Measurements from ENCODE around the gene ADSS2.

ADSS2 gene

GRCh38 chr1:244445320-244446181 is 6.2 kb downstream of the ADSS2 start:
- Histone ChIP-seq H3K36me3 (ENCODE audit: low read depth) (peaks cover 38% of the 10 kb centered on the region), H3K27ac (ENCODE audit: poor library complexity, severe bottlenecking) (no peak overlapping the region), H3K27me3 (ENCODE audit: insufficient read depth, poor library complexity, severe bottlenecking) (no peaks in the 10 kb centered on the region), H3K9me3 (ENCODE audit: severe bottlenecking) (no peaks in the 10 kb centered on the region), H3K4me3 (ENCODE audit: severe bottlenecking) (no peak overlapping the region), H3K4me1 (ENCODE audit: insufficient read depth, poor library complexity, severe bottlenecking) (peaks cover 37% of the 10 kb centered on the region)
- no peak for TF ChIP-seq CTCF (IDR thresholded peaks at IDR 0.05; ENCODE audit: poor library complexity, severe bottlenecking)
- DNase-seq (ENCODE audit: low spot score) (no peak), ATAC-seq (ENCODE audit: low read depth) (no peak)

- Histone ChIP-seq H3K4me1 (ENCODE audit: insufficient read depth, poor library complexity, severe bottlenecking) (peaks cover 31% of the 10 kb centered on the region), H3K27ac (ENCODE audit: poor library complexity, severe bottlenecking) (no peak overlapping the region), H3K9me3 (ENCODE audit: severe bottlenecking) (no peaks in the 10 kb centered on the region), H3K27me3 (ENCODE audit: insufficient read depth, poor library complexity, severe bottlenecking) (no peaks in the 10 kb centered on the region), H3K4me3 (ENCODE audit: severe bottlenecking) (no peak overlapping the region), H3K36me3 (ENCODE audit: low read depth) (peaks cover 35% of the 10 kb centered on the region)
- TF ChIP-seq CTCF (IDR thresholded peaks at IDR 0.05; ENCODE audit: poor library complexity, severe bottlenecking) = no peak
- ATAC-seq (ENCODE audit: low read depth) (no peak), DNase-seq (ENCODE audit: low spot score) (no peak)
Observed at GRCh38 chr1:244444854-244445253, 6.9 kb downstream of the ADSS2 start.

GRCh38 chr1:244442850-244443249 is 8.9 kb downstream of the ADSS2 start:
- H3K27ac ChIP-seq (ENCODE audit: poor library complexity, severe bottlenecking) = no peak overlapping the region
- TF ChIP-seq CTCF (IDR thresholded peaks at IDR 0.05; ENCODE audit: poor library complexity, severe bottlenecking) = no peak
- no peaks in the 10 kb centered on the region for H3K27me3 ChIP-seq (ENCODE audit: insufficient read depth, poor library complexity, severe bottlenecking)
- H3K4me3 ChIP-seq (ENCODE audit: severe bottlenecking) = no peak overlapping the region
- H3K36me3 ChIP-seq (ENCODE audit: low read depth) = peaks cover 15% of the 10 kb centered on the region
- no peak for ATAC-seq (ENCODE audit: low read depth)
- DNase-seq (ENCODE audit: low spot score) = no peak
- H3K4me1 ChIP-seq (ENCODE audit: insufficient read depth, poor library complexity, severe bottlenecking) = peaks cover 29% of the 10 kb centered on the region
- no peaks in the 10 kb centered on the region for H3K9me3 ChIP-seq (ENCODE audit: severe bottlenecking)

GRCh38 chr1:244439391-244440032 is 12.2 kb downstream of the ADSS2 start:
- no peak for DNase-seq (ENCODE audit: low spot score)
- no peak overlapping the region for H3K4me3 ChIP-seq (ENCODE audit: severe bottlenecking)
- no peak for ATAC-seq (ENCODE audit: low read depth)
- no peak for TF ChIP-seq CTCF (IDR thresholded peaks at IDR 0.05; ENCODE audit: poor library complexity, severe bottlenecking)
- H3K9me3 ChIP-seq (ENCODE audit: severe bottlenecking) = no peaks in the 10 kb centered on the region
- no peak overlapping the region for H3K27ac ChIP-seq (ENCODE audit: poor library complexity, severe bottlenecking)
- peaks cover 40% of the 10 kb centered on the region for H3K4me1 ChIP-seq (ENCODE audit: insufficient read depth, poor library complexity, severe bottlenecking)
- peaks cover 27% of the 10 kb centered on the region for H3K36me3 ChIP-seq (ENCODE audit: low read depth)
- no peaks in the 10 kb centered on the region for H3K27me3 ChIP-seq (ENCODE audit: insufficient read depth, poor library complexity, severe bottlenecking)

GRCh38 chr1:244437086-244437468 is 14.6 kb downstream of the ADSS2 start:
- Histone ChIP-seq H3K4me1 (ENCODE audit: insufficient read depth, poor library complexity, severe bottlenecking) (peaks cover 37% of the 10 kb centered on the region), H3K36me3 (ENCODE audit: low read depth) (peaks cover 36% of the 10 kb centered on the region), H3K27ac (ENCODE audit: poor library complexity, severe bottlenecking) (peak overlapping the region; percentile 69), H3K4me3 (ENCODE audit: severe bottlenecking) (no peak overlapping the region), H3K27me3 (ENCODE audit: insufficient read depth, poor library complexity, severe bottlenecking) (no peaks in the 10 kb centered on the region), H3K9me3 (ENCODE audit: severe bottlenecking) (no peaks in the 10 kb centered on the region)
- ATAC-seq (ENCODE audit: low read depth) (no peak), DNase-seq (ENCODE audit: low spot score) (no peak)
- TF ChIP-seq CTCF (IDR thresholded peaks at IDR 0.05; ENCODE audit: poor library complexity, severe bottlenecking) = no peak
